ENCODE measurements around the gene ALKAL2.
"Not testable (repeated sequence)": the region's sequence is repeated elsewhere in the genome, so short reads cannot be mapped to it uniquely, and the experiment has no call there.

Gene ALKAL2

GRCh38 chr2:320561-320960, 32.7 kb upstream of the ALKAL2 start:
- in situ Hi-C loops (cut with HindIII; ENCODE audit: low sequenced_read_pairs): no loop called here
- DNase-seq (ENCODE audit: low read depth): no peak
- no peak for TF ChIP-seq CTCF (IDR thresholded peaks at IDR 0.05; ENCODE audit: low read depth, low read length, missing control alignments)
- H3K4me3 ChIP-seq (ENCODE audit: low read depth, low read length): no peak overlapping the region

- H3K4me3 ChIP-seq (ENCODE audit: low read depth, low read length): no peak overlapping the region
- no peak for DNase-seq (ENCODE audit: low read depth)
- in situ Hi-C loops (cut with HindIII; ENCODE audit: low sequenced_read_pairs): no loop called here
- no peak for TF ChIP-seq CTCF (IDR thresholded peaks at IDR 0.05; ENCODE audit: low read depth, low read length, missing control alignments)
These were observed 31.2 kb upstream of the ALKAL2 start for GRCh38 chr2:319059-319600.

- DNase-seq (ENCODE audit: low read depth): peak; percentile 27
- no peak for TF ChIP-seq CTCF (IDR thresholded peaks at IDR 0.05; ENCODE audit: low read depth, low read length, missing control alignments)
- in situ Hi-C loops (cut with HindIII; ENCODE audit: low sequenced_read_pairs): no loop called here
- peak overlapping the region; percentile 13 for H3K4me3 ChIP-seq (ENCODE audit: low read depth, low read length)
These were observed 29.9 kb upstream of the ALKAL2 start for GRCh38 chr2:317501-318424.

- no peak for DNase-seq (ENCODE audit: low read depth)
- in situ Hi-C loops (cut with HindIII; ENCODE audit: low sequenced_read_pairs): no loop called here
- no peak overlapping the region for H3K4me3 ChIP-seq (ENCODE audit: low read depth, low read length)
- TF ChIP-seq CTCF (IDR thresholded peaks at IDR 0.05; ENCODE audit: low read depth, low read length, missing control alignments): no peak
These were observed 28.5 kb upstream of the ALKAL2 start for GRCh38 chr2:316381-316780.

- H3K4me3 ChIP-seq (ENCODE audit: low read depth, low read length); in situ Hi-C loops (cut with HindIII; ENCODE audit: low sequenced_read_pairs); DNase-seq (ENCODE audit: low read depth): not testable (repeated sequence)
These were observed 28.0 kb upstream of the ALKAL2 start for GRCh38 chr2:315925-316324.

GRCh38 chr2:314561-315336, 26.9 kb upstream of the ALKAL2 start:
- no peak overlapping the region for H3K4me3 ChIP-seq (ENCODE audit: low read depth, low read length)
- in situ Hi-C loops (cut with HindIII; ENCODE audit: low sequenced_read_pairs): no loop called here
- TF ChIP-seq CTCF (IDR thresholded peaks at IDR 0.05; ENCODE audit: low read depth, low read length, missing control alignments): no peak
- no peak for DNase-seq (ENCODE audit: low read depth)

All from astrocyte of the cerebellum (primary cell).